BE2C (cell line): ENCODE measurements around the gene ATP2C2.

ENCODE experiments used
- DNase-seq: peaks from one replicate; pipeline ENCODE4 v3.0.0-alpha.2; 2020
- H3K27me3 ChIP-seq: fragments of 250-450 bp; sonication (Bioruptor Pico); 2 replicates; pipeline ENCODE4 v1.5.1; 2020; ENCODE audit warnings: mild to moderate bottlenecking
- H3K36me3 ChIP-seq: fragments of 250-450 bp; sonication (Bioruptor Pico); 2 replicates; pipeline ENCODE4 v1.5.1; 2020; ENCODE audit warnings: mild to moderate bottlenecking
- H3K4me1 ChIP-seq: fragments of 250-450 bp; sonication (Bioruptor Pico); 2 replicates; pipeline ENCODE4 v1.5.1; 2020
- H3K4me3 ChIP-seq: 2 replicates; pipeline ENCODE4 v1.5.1; 2011; ENCODE audit warnings: low read depth, low read length
- H3K9me3 ChIP-seq: fragments of 250-450 bp; sonication (Bioruptor Pico); 2 replicates; pipeline ENCODE4 v1.5.1; 2020
- CTCF ChIP-seq: IDR thresholded peaks from 2 replicates; pipeline ENCODE4 v1.5.1; 2012; ENCODE audit warnings: mild to moderate bottlenecking, low read depth, low read length

The ATP2C2 gene

GRCh38 chr16:84434800-84435199 is 66.5 kb downstream of the ATP2C2 start:
- Histone ChIP-seq H3K9me3 (no peaks in the 10 kb centered on the region), H3K36me3 (no peaks in the 10 kb centered on the region), H3K27me3 (peaks cover 54% of the 10 kb centered on the region), H3K4me3 (no peak overlapping the region), H3K4me1 (no peaks in the 10 kb centered on the region)
- TF ChIP-seq CTCF, result no peak
- DNase-seq, result no peak

- no peak for TF ChIP-seq CTCF
- peaks cover 54% of the 10 kb centered on the region for H3K27me3 ChIP-seq
- no peak for DNase-seq
- no peaks in the 10 kb centered on the region for H3K36me3 ChIP-seq
- H3K4me3 ChIP-seq, result no peak overlapping the region
- no peaks in the 10 kb centered on the region for H3K4me1 ChIP-seq
- H3K9me3 ChIP-seq, result no peaks in the 10 kb centered on the region
These were observed 67.9 kb downstream of the ATP2C2 start for GRCh38 chr16:84436196-84436595.

GRCh38 chr16:84438971-84439696 is 70.8 kb downstream of the ATP2C2 start:
- no peaks in the 10 kb centered on the region for H3K36me3 ChIP-seq
- peaks cover 47% of the 10 kb centered on the region for H3K27me3 ChIP-seq
- no peaks in the 10 kb centered on the region for H3K4me1 ChIP-seq
- no peak for TF ChIP-seq CTCF
- DNase-seq, result no peak
- no peaks in the 10 kb centered on the region for H3K9me3 ChIP-seq
- H3K4me3 ChIP-seq, result no peak overlapping the region

GRCh38 chr16:84442416-84443145 is 74.2 kb downstream of the ATP2C2 start:
- DNase-seq, result no peak
- Histone ChIP-seq H3K4me1 (no peaks in the 10 kb centered on the region), H3K9me3 (no peaks in the 10 kb centered on the region), H3K36me3 (no peaks in the 10 kb centered on the region), H3K4me3 (no peak overlapping the region), H3K27me3 (peaks cover 78% of the 10 kb centered on the region)
- no peak for TF ChIP-seq CTCF

- Histone ChIP-seq H3K9me3 (no peaks in the 10 kb centered on the region), H3K4me1 (no peaks in the 10 kb centered on the region), H3K27me3 (peaks cover 80% of the 10 kb centered on the region), H3K4me3 (no peak overlapping the region), H3K36me3 (no peaks in the 10 kb centered on the region)
- TF ChIP-seq CTCF, result no peak
- DNase-seq, result no peak
These were observed 74.9 kb downstream of the ATP2C2 start for GRCh38 chr16:84443166-84443802.
